SHP77 treated with DMSO at 0.1 percent for 48 hours (cell line): ENCODE measurements around the gene KDM4E.
A peak's percentile ranks its signal among the peaks of the same experiment; 100 is the strongest.

ENCODE experiments used
- DNase-seq: peaks from one replicate; lab custom pipeline; 2025; lab: John Stamatoyannopoulos, UW

The KDM4E gene

GRCh38 chr11:95050595-95051202 is 25.6 kb downstream of the KDM4E start:
- DNase-seq, result no peak

GRCh38 chr11:95054356-95054755 is 29.3 kb downstream of the KDM4E start:
- no peak for DNase-seq

- no peak for DNase-seq
These were observed 30.3 kb downstream of the KDM4E start for GRCh38 chr11:95055283-95055897.

DNA sequence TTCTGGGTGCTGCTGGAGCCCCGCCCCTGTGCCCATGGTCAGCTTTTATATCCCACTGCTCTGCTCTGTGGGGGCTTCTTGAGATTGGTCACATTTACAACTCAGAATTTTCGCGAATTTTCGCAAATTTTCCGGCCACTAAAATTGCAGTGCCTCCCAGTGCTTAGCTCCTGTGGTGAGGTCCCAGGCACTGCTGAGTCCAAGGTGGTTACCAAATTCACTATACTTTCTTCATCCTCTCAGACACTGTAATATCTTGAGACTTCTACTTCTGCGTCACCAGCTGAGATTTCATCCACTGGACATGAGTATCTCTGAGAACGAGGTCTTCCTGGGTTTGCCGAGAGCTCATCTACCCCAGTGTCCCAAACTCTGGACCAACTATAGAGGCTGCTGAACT is 32.9 kb downstream of the KDM4E start:
- DNase-seq, result no peak

- DNase-seq, result no peak
These were observed 33.6 kb downstream of the KDM4E start for GRCh38 chr11:95058621-95059020.

DNA sequence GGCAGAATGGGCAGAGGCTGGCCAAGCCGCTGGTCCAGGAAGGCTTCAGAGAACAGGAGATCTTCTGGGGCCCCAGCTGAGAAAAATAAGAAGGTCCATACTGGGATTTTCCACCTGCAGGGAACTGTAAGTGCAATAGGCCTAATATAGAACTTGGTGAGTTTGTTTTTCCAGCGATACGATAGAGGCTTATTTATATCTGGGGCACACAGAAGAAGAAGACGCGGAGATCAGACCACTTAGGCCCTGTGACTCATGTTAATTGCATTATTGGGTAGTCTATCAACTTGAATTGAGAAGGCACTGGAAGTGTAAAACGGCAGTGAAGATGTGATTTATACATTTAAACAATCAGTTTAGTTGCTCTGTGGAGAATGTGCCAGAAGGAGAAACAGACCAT is 34.0 kb downstream of the KDM4E start:
- DNase-seq, result no peak

GRCh38 chr11:95065336-95065735 is 40.3 kb downstream of the KDM4E start:
- no peak for DNase-seq

DNA sequence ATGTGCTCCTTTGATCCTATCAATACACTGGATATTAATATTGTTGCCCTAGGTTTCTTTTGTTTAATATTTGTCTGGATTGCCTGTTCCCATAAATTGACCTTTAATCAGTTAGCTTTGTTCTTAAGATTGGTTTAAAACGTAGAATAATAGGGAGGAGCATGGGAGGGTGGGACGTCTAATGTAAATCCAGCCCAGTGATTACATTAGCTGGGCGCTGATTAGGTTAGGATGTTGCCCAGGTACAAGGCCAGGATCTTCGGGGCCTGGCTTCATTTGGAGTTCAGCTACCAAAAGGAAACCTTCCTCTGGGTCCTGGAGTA is 41.6 kb downstream of the KDM4E start, which contains the start of gene SRSF8:
TSS of gene SRSF8 (plus strand) at position 204 of the 323 bp plus-strand sequence. CDS start 308 bp downstream, outside the sequence.
- peak; percentile 72 for DNase-seq

- DNase-seq, result peak; percentile 72
These were observed 42.2 kb downstream of the KDM4E start for GRCh38 chr11:95067039-95067840.

- peak; percentile 50 for DNase-seq
These were observed 42.8 kb downstream of the KDM4E start for GRCh38 chr11:95067841-95068219.

DNA sequence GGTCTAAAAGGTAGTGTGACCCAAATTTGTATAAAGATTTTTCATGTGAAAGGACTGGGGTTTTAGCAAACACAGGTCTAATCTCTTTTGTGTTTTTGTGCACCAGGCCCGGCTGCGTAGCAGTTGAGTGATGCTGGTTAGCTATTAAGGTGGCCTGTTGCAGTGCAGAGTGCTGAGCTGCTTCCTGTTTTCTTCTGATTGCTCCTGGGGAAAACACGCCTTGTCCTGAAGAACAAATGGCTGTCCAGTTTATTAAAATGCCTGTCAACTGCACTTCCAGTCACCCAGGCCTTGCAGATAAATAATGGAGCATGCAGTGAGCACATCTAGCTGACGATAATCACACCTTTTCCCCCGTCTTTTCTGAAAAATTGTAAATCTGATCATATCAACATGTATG is 43.5 kb downstream of the KDM4E start:
- DNase-seq, result peak; percentile 85

GRCh38 chr11:95070471-95070870 is 45.4 kb downstream of the KDM4E start:
- no peak for DNase-seq

GRCh38 chr11:95072948-95073347 is 47.9 kb downstream of the KDM4E start:
- no peak for DNase-seq

DNA sequence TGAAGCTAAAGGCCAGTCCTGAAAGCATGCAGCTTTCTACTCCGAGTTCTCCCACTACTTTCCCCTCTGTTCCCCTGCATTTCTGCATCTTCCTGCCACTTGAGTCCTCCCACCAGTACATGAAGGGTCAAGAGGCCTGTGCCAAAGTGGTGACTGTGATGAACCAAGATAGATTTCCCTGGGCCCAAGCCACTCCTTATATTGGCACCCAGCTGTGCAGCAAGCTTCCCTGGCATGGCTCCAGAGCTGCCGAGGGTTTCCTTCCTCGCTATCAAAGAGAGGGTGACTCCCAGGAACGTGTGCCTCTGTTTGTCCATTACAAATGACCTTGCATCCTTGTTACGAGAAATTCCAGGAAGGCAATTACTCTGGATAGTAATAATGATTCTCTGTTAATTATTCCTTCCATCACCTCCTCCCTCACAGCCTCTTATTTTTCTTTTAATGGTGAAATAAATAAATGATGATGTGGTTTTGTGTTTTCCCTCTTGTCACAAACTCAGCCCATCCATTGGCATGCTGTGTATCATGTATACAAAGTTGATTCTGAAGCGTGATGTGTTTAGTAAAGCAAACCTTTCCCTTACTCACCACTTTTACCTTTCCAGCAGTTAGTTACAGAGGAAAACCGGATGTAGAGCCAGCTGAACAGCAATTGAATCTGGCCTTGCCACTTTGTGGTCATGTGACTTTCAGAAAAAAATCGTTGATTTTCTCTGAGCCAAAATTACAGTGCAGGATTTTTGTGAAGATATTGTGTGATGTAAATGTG is 49.9 kb downstream of the KDM4E start:
- no peak for DNase-seq

DNA sequence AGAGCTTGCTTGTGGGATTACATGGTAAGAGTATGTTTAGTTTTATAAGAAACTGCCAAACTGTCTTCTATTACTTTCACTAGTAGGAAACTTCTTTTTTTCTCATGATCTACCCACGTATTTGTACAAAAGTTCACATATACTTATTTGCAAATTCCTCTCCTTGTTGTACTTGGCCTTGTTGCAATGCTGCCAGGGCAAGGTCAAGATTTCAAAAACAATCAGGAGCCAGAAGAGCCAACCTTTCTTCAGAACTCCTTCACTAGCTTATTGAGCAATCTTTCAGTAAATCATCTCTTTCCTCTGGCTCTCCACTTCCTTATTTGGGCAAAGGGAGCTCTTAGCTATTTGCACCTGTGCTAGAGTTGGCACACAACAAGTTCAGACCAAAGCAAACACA is 51.4 kb downstream of the KDM4E start:
- no peak for DNase-seq

DNA sequence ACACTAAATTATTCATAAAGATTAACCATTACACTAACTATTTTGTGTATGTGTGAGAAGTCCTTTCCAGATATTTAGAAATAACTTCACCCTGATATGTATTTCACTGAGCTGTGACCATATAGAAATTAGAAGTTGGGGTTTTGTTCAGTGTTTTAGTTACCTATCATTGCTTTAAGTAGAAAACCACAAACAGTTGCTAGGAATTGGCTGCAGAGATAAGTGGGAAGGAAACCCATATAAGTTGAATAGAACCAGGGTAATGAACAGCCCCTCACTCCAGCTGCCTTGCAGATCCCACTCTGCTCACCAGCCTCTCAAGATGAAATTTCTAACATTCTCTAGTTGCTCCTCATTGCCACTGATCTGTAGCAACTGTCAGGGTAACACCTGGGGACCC is 51.9 kb downstream of the KDM4E start:
- no peak for DNase-seq
